Right forelimb (tissue), 1 donor: Measurements from ENCODE around the gene C15orf61.
A peak's percentile ranks its signal among the peaks of the same experiment; 100 is the strongest.

ENCODE experiments used
- DNase-seq: peaks from one replicate; pipeline ENCODE4 v3.0.0-alpha.2; 2018

C15orf61 gene

GRCh38 chr15:67521029-67521782 is at the start of gene C15orf61:
Gene C15orf61, plus strand, starts transcription at chr15:67521131. Its CDS starts 118 bp downstream, at chr15:67521249.
- DNase-seq = peak; percentile 88

GRCh38 chr15:67472957-67473356 is 48.0 kb upstream of the C15orf61 start:
- no peak for DNase-seq

GRCh38 chr15:67474405-67475110 is 46.4 kb upstream of the C15orf61 start:
- no peak for DNase-seq

- DNase-seq = no peak
Observed at GRCh38 chr15:67479781-67480505, 41.0 kb upstream of the C15orf61 start.

- DNase-seq = no peak
Observed at GRCh38 chr15:67480741-67481140, 40.2 kb upstream of the C15orf61 start.

- DNase-seq = no peak
Observed at GRCh38 chr15:67481680-67482079, 39.3 kb upstream of the C15orf61 start.

- DNase-seq = no peak
Observed at GRCh38 chr15:67495585-67495984, 25.3 kb upstream of the C15orf61 start.

- no peak for DNase-seq
Observed at GRCh38 chr15:67501177-67501835, 19.6 kb upstream of the C15orf61 start.

GRCh38 chr15:67501836-67502461 is 19.0 kb upstream of the C15orf61 start:
- no peak for DNase-seq

- no peak for DNase-seq
Observed at GRCh38 chr15:67504056-67504455, 16.9 kb upstream of the C15orf61 start.

GRCh38 chr15:67504796-67505195 is 16.1 kb upstream of the C15orf61 start:
- no peak for DNase-seq

GRCh38 chr15:67505675-67506572 is 15.0 kb upstream of the C15orf61 start:
- no peak for DNase-seq

- DNase-seq = no peak
Observed at GRCh38 chr15:67506775-67507747, 13.9 kb upstream of the C15orf61 start.

- no peak for DNase-seq
Observed at GRCh38 chr15:67508407-67508806, 12.5 kb upstream of the C15orf61 start.

GRCh38 chr15:67509918-67510317 is 11.0 kb upstream of the C15orf61 start:
- no peak for DNase-seq

GRCh38 chr15:67510597-67511190 is 10.2 kb upstream of the C15orf61 start:
- DNase-seq = no peak

- DNase-seq = no peak
Observed at GRCh38 chr15:67511606-67512005, 9.3 kb upstream of the C15orf61 start.

- DNase-seq = no peak
Observed at GRCh38 chr15:67512140-67512539, 8.8 kb upstream of the C15orf61 start.

GRCh38 chr15:67512933-67513714 is 7.8 kb upstream of the C15orf61 start:
- no peak for DNase-seq
